SU-DHL-6 (cell line): ENCODE data around the gene POLA1.

Experiments
- H2AFZ ChIP-seq: fragments of 200-600 bp; sonication (generic); 2 replicates; pipeline ENCODE4 v1.6.1; 2014; ENCODE audit warnings: low read depth, mild to moderate bottlenecking, moderate library complexity, mixed read lengths, antibody characterized with exemption, low read length; ENCODE audit not compliant: severe bottlenecking
- H3F3A ChIP-seq: fragments of 200-600 bp; shearing (Covaris generic); 2 replicates; pipeline ENCODE4 v1.6.0; 2016; ENCODE audit warnings: antibody characterized with exemption, mild to moderate bottlenecking; ENCODE audit not compliant: insufficient read depth
- H3K27ac ChIP-seq: fragments of 200-600 bp; sonication (generic); 2 replicates; pipeline ENCODE4 v1.5.1; 2016; ENCODE audit warnings: low read depth, mild to moderate bottlenecking, low read length, moderate library complexity, mixed read lengths
- H3K27me3 ChIP-seq: fragments of 200-600 bp; sonication (generic), shearing (Covaris generic); 2 replicates; pipeline ENCODE4 v1.6.0; 2014; ENCODE audit warnings: mild to moderate bottlenecking, low read length
- H3K36me3 ChIP-seq: fragments of 200-600 bp; sonication (generic); 2 replicates; pipeline ENCODE4 v1.6.1; 2014; ENCODE audit warnings: mild to moderate bottlenecking, low read length, mixed read lengths
- H3K4me2 ChIP-seq: fragments of 300-600, 200-600 bp; shearing (Covaris generic), sonication (generic); 2 replicates; pipeline ENCODE4 v1.6.0; 2014; ENCODE audit warnings: low read length, low read depth, mild to moderate bottlenecking; ENCODE audit not compliant: poor library complexity, severe bottlenecking
- H3K4me3 ChIP-seq: fragments of 200-600 bp; sonication (generic); 2 replicates; pipeline ENCODE4 v1.5.1; 2014; ENCODE audit warnings: antibody characterized with exemption, low read length, mild to moderate bottlenecking, mixed read lengths; ENCODE audit not compliant: insufficient read depth, poor library complexity, severe bottlenecking
- H3K79me2 ChIP-seq: fragments of 200-600 bp; sonication (generic); 2 replicates; pipeline ENCODE4 v1.6.1; 2014; ENCODE audit warnings: mild to moderate bottlenecking, low read length, moderate library complexity; ENCODE audit not compliant: insufficient read depth
- H3K9ac ChIP-seq: fragments of 200-600 bp; sonication (generic); 2 replicates; pipeline ENCODE4 v1.7.0; 2014; ENCODE audit warnings: mild to moderate bottlenecking, low read length
- H3K9me2 ChIP-seq: fragments of 200-600 bp; sonication (generic); replicated peaks from 2 replicates; pipeline ENCODE4 v1.6.1; 2014; ENCODE audit warnings: low read length; ENCODE audit not compliant: insufficient read depth
- H3K9me3 ChIP-seq: fragments of 200-600 bp; sonication (generic); 2 replicates; pipeline ENCODE4 v1.6.1; 2014; ENCODE audit warnings: low read length, mixed read lengths; ENCODE audit not compliant: insufficient read depth
- H4K20me1 ChIP-seq: fragments of 200-600 bp; sonication (generic); 2 replicates; pipeline ENCODE4 v1.6.1; 2014; ENCODE audit warnings: low read depth, mild to moderate bottlenecking, antibody characterized with exemption, low read length, moderate library complexity, mixed read lengths
- EZH2phosphoT487 ChIP-seq: fragments of 200-600 bp; sonication (generic), shearing (Covaris generic); conservative IDR thresholded peaks from 2 replicates; pipeline ENCODE4 v1.6.1; 2018; ENCODE audit warnings: mild to moderate bottlenecking, antibody characterized with exemption, low read length, moderate library complexity, mixed read lengths
- TF ChIP-seq, protein P1 (sequence below): fragments of 200-600 bp; sonication (generic); IDR thresholded peaks from one replicate; pipeline ENCODE4 v1.5.1; 2017; ENCODE audit warnings: antibody characterized with exemption, mild to moderate bottlenecking, low read length, moderate library complexity; ENCODE audit not compliant: insufficient read depth, poor library complexity, severe bottlenecking

POLA1 gene

GRCh38 chrX:24955372-24955930 lies 261.7 kb downstream of the POLA1 start:
- Histone ChIP-seq H3K4me3 (no peak overlapping the region), H4K20me1 (no peaks in the 10 kb centered on the region), H3K36me3 (no peaks in the 10 kb centered on the region), H2AFZ (no peak overlapping the region), H3K9ac (no peak overlapping the region), H3K27me3 (no peaks in the 10 kb centered on the region), H3K79me2 (no peaks in the 10 kb centered on the region), H3K9me3 (no peaks in the 10 kb centered on the region), H3F3A (no peaks in the 10 kb centered on the region), H3K27ac (no peak overlapping the region), H3K9me2 (no peaks in the 10 kb centered on the region), H3K4me2 (no peak overlapping the region)
- no peak for TF ChIP-seq EZH2phosphoT487
- TF ChIP-seq, protein P1, sequence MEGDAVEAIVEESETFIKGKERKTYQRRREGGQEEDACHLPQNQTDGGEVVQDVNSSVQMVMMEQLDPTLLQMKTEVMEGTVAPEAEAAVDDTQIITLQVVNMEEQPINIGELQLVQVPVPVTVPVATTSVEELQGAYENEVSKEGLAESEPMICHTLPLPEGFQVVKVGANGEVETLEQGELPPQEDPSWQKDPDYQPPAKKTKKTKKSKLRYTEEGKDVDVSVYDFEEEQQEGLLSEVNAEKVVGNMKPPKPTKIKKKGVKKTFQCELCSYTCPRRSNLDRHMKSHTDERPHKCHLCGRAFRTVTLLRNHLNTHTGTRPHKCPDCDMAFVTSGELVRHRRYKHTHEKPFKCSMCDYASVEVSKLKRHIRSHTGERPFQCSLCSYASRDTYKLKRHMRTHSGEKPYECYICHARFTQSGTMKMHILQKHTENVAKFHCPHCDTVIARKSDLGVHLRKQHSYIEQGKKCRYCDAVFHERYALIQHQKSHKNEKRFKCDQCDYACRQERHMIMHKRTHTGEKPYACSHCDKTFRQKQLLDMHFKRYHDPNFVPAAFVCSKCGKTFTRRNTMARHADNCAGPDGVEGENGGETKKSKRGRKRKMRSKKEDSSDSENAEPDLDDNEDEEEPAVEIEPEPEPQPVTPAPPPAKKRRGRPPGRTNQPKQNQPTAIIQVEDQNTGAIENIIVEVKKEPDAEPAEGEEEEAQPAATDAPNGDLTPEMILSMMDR = no peak

DNA sequence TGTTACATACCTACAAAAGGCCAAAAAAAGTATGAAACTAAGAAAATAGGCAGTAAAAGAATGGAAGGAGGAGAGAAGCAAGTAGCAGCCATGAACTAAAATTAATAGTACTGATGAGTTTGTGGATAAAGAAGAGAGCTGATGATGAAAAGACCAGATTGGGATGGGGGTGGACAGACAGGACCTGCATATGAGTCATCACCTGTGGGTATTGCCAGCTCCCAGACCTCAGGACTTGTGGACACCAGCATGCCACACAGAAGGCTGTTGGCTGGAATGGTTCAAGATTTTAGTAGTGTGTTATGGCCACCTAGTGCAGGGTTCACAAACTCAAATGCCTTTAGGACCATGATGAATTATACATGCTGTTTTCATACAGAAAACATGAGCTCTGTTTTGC lies 263.1 kb downstream of the POLA1 start:
- H3K36me3 ChIP-seq = no peaks in the 10 kb centered on the region
- H3K9ac ChIP-seq = no peak overlapping the region
- no peaks in the 10 kb centered on the region for H3K79me2 ChIP-seq
- H2AFZ ChIP-seq = no peak overlapping the region
- TF ChIP-seq, protein P1 = no peak
- no peak overlapping the region for H3K4me2 ChIP-seq
- no peaks in the 10 kb centered on the region for H3K9me3 ChIP-seq
- H3F3A ChIP-seq = no peaks in the 10 kb centered on the region
- H3K9me2 ChIP-seq = no peaks in the 10 kb centered on the region
- no peaks in the 10 kb centered on the region for H4K20me1 ChIP-seq
- no peak overlapping the region for H3K4me3 ChIP-seq
- no peak overlapping the region for H3K27ac ChIP-seq
- no peaks in the 10 kb centered on the region for H3K27me3 ChIP-seq

DNA sequence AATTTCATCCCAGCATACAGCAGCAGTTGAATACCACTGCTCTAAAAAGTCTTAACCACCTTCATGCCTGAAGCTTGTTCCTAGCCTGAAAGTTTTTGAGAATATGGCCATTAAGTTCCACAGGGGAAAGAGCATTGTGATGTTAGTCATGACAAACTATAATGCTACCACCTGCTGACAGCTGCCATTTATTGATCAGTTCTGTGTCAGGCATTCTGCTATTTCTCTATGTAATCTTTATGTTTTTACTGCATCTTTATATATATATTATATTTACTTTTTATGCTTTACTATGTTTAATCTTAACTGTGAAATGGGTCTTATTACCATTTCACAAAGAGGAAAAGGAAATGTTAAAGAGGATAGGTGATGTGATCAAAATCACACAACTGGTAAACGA lies 268.1 kb downstream of the POLA1 start:
- no peak overlapping the region for H3K27ac ChIP-seq
- TF ChIP-seq, protein P1 = no peak
- no peak for TF ChIP-seq EZH2phosphoT487
- H3F3A ChIP-seq = no peaks in the 10 kb centered on the region
- no peak overlapping the region for H3K9ac ChIP-seq
- no peaks in the 10 kb centered on the region for H3K9me2 ChIP-seq
- no peaks in the 10 kb centered on the region for H4K20me1 ChIP-seq
- H3K36me3 ChIP-seq = no peaks in the 10 kb centered on the region
- H3K4me3 ChIP-seq = no peak overlapping the region
- H3K27me3 ChIP-seq = no peaks in the 10 kb centered on the region
- H3K4me2 ChIP-seq = no peak overlapping the region
- no peak overlapping the region for H2AFZ ChIP-seq
- no peaks in the 10 kb centered on the region for H3K9me3 ChIP-seq
- H3K79me2 ChIP-seq = no peaks in the 10 kb centered on the region

- H3K4me3 ChIP-seq = no peak overlapping the region
- no peak overlapping the region for H3K4me2 ChIP-seq
- H3K9me2 ChIP-seq = no peaks in the 10 kb centered on the region
- H4K20me1 ChIP-seq = no peaks in the 10 kb centered on the region
- TF ChIP-seq, protein P1 = no peak
- no peak for TF ChIP-seq EZH2phosphoT487
- no peaks in the 10 kb centered on the region for H3K36me3 ChIP-seq
- H3K9me3 ChIP-seq = no peaks in the 10 kb centered on the region
- H3K79me2 ChIP-seq = no peaks in the 10 kb centered on the region
- no peak overlapping the region for H3K9ac ChIP-seq
- H3K27ac ChIP-seq = no peak overlapping the region
- H3K27me3 ChIP-seq = no peaks in the 10 kb centered on the region
- no peaks in the 10 kb centered on the region for H3F3A ChIP-seq
- H2AFZ ChIP-seq = no peak overlapping the region
Observed at GRCh38 chrX:24963823-24964222, 270.1 kb downstream of the POLA1 start.
